Effector memory CD4-positive, alpha-beta T cell (primary cell): ENCODE results near the gene RGS8.

Experiments used
- DNase-seq, 3 donors: peaks; one replicate each; pipeline ENCODE4 v3.0.0-alpha.2; 2020
- H3K27ac ChIP-seq: 2 replicates; pipeline ENCODE4 v1.7.0; 2013; ENCODE audit warnings: mild to moderate bottlenecking, low read length, moderate library complexity; ENCODE audit not compliant: insufficient read depth, poor library complexity, severe bottlenecking
- H3K27me3 ChIP-seq: replicated peaks from 2 replicates; pipeline ENCODE4 v1.7.0; 2013; ENCODE audit warnings: mild to moderate bottlenecking, low read length; ENCODE audit not compliant: insufficient read depth, control insufficient read depth, poor library complexity, severe bottlenecking
- H3K36me3 ChIP-seq: 2 replicates; pipeline ENCODE4 v1.7.0; 2013; ENCODE audit warnings: mild to moderate bottlenecking, low read length, moderate library complexity; ENCODE audit not compliant: control insufficient read depth, insufficient read depth
- H3K4me1 ChIP-seq: 2 replicates; pipeline ENCODE4 v1.7.0; 2013; ENCODE audit warnings: low read length, mild to moderate bottlenecking; ENCODE audit not compliant: control insufficient read depth, insufficient read depth, poor library complexity, severe bottlenecking
- H3K4me3 ChIP-seq: 2 replicates; pipeline ENCODE4 v1.7.0; 2013; ENCODE audit warnings: low read length, low read depth, mild to moderate bottlenecking; ENCODE audit not compliant: insufficient read depth, poor library complexity, severe bottlenecking
- H3K9me3 ChIP-seq: 2 replicates; pipeline ENCODE4 v1.7.0; 2013; ENCODE audit warnings: mild to moderate bottlenecking, low read length, moderate library complexity; ENCODE audit not compliant: control insufficient read depth

The RGS8 gene

GRCh38 chr1:182686446-182686845 lies 2.1 kb upstream of the RGS8 start:
- no peaks in the 10 kb centered on the region for H3K27me3 ChIP-seq
- no peaks in the 10 kb centered on the region for H3K4me1 ChIP-seq
- H3K36me3 ChIP-seq = no peaks in the 10 kb centered on the region
- no peaks in the 10 kb centered on the region for H3K9me3 ChIP-seq
- no peak overlapping the region for H3K27ac ChIP-seq
- DNase-seq = no peak
- no peak overlapping the region for H3K4me3 ChIP-seq

DNA sequence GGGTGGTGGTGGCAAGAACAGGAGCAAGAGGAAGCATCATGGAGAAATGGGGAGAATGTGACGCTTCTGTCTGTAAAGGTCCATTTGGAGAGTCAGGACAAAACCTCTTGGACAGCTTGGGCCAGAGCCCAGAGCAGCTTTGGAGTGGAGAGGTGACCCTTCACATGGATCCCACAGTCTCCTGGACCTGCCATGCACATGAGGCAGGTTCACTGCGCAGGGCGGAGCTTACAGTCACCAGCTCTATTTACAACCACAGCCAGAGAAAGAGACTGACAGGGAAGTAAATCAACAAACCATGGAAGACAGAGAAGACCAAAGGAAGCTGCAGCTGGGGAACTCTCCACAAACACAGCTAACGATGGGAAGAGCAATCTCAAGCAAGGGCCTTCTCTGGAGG lies 828 bp upstream of the RGS8 start:
- no peak for DNase-seq
- H3K27ac ChIP-seq = no peak overlapping the region
- H3K9me3 ChIP-seq = no peaks in the 10 kb centered on the region
- no peaks in the 10 kb centered on the region for H3K27me3 ChIP-seq
- H3K4me1 ChIP-seq = no peaks in the 10 kb centered on the region
- H3K4me3 ChIP-seq = no peak overlapping the region
- no peaks in the 10 kb centered on the region for H3K36me3 ChIP-seq

GRCh38 chr1:182682898-182683501 lies 1.4 kb downstream of the RGS8 start:
- Histone ChIP-seq H3K9me3 (no peaks in the 10 kb centered on the region), H3K4me3 (no peak overlapping the region), H3K27me3 (no peaks in the 10 kb centered on the region), H3K36me3 (no peaks in the 10 kb centered on the region), H3K4me1 (no peaks in the 10 kb centered on the region), H3K27ac (no peak overlapping the region)
- DNase-seq = no peak

DNA sequence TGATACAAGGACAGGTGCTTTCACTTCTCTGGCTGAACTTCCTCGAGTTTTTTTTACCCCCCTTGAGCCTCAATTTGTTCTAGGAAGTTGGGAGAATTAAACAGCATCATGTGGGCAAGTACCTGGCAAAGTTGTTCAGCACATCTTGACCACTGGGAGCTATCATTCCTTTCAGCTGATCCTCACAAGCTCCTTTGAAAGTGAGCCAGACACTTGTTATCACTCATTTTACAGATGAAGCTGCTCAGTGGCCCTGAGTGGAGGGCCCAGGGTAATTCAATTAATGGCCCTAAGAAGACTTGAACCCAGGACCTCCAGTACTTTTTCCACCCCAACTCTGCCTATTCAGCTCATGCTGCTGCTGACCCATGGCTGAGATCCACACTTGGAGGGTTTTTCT lies 2.0 kb downstream of the RGS8 start:
- DNase-seq = no peak
- H3K9me3 ChIP-seq = no peaks in the 10 kb centered on the region

GRCh38 chr1:182681568-182681912 lies 2.8 kb downstream of the RGS8 start:
- DNase-seq = no peak
- no peaks in the 10 kb centered on the region for H3K9me3 ChIP-seq

More for the DNA sequence above, 2.0 kb downstream of the RGS8 start:
- Histone ChIP-seq H3K4me1 (no peaks in the 10 kb centered on the region), H3K27ac (no peak overlapping the region), H3K36me3 (no peaks in the 10 kb centered on the region), H3K27me3 (no peaks in the 10 kb centered on the region), H3K4me3 (no peak overlapping the region)

GRCh38 chr1:182680901-182681567 lies 3.4 kb downstream of the RGS8 start:
- H3K9me3 ChIP-seq = no peaks in the 10 kb centered on the region
- H3K27me3 ChIP-seq = no peaks in the 10 kb centered on the region
- H3K36me3 ChIP-seq = no peaks in the 10 kb centered on the region
- no peak for DNase-seq
- H3K4me1 ChIP-seq = no peaks in the 10 kb centered on the region
- H3K4me3 ChIP-seq = no peak overlapping the region
- no peak overlapping the region for H3K27ac ChIP-seq

More at GRCh38 chr1:182681568-182681912, 2.8 kb downstream of the RGS8 start:
- no peaks in the 10 kb centered on the region for H3K27me3 ChIP-seq
- no peaks in the 10 kb centered on the region for H3K36me3 ChIP-seq
- H3K4me1 ChIP-seq = no peaks in the 10 kb centered on the region
- H3K27ac ChIP-seq = no peak overlapping the region
- no peak overlapping the region for H3K4me3 ChIP-seq

DNA sequence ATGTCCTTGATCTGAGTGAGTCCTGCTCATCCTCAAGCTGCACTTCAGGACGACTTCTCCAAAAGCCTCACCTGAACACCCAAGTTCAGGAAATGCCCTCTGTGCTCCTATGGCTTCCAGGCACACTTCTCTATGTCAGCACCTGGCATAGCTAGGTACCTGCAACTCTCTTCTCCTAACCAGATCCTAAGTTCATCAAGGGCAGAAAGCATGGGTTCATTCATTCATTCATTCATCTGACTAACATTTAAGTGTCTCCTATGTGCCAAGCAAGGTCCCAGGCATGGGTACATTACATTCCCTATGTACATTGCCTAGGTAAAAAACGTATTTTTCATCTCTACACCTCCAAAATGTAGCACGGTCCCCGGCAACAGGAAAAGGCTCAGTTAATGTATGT lies 4.0 kb downstream of the RGS8 start:
- no peaks in the 10 kb centered on the region for H3K4me1 ChIP-seq
- H3K9me3 ChIP-seq = no peaks in the 10 kb centered on the region
- no peak overlapping the region for H3K4me3 ChIP-seq
- no peaks in the 10 kb centered on the region for H3K27me3 ChIP-seq
- H3K27ac ChIP-seq = no peak overlapping the region
- no peaks in the 10 kb centered on the region for H3K36me3 ChIP-seq
- no peak for DNase-seq

- Histone ChIP-seq H3K4me3 (no peak overlapping the region), H3K36me3 (no peaks in the 10 kb centered on the region), H3K27ac (no peak overlapping the region), H3K27me3 (no peaks in the 10 kb centered on the region), H3K9me3 (no peaks in the 10 kb centered on the region), H3K4me1 (no peaks in the 10 kb centered on the region)
- no peak for DNase-seq
Measured at GRCh38 chr1:182679684-182680083, 4.7 kb downstream of the RGS8 start.

- Histone ChIP-seq H3K4me1 (no peaks in the 10 kb centered on the region), H3K4me3 (no peak overlapping the region), H3K27me3 (no peaks in the 10 kb centered on the region), H3K9me3 (no peaks in the 10 kb centered on the region), H3K36me3 (no peaks in the 10 kb centered on the region), H3K27ac (no peak overlapping the region)
- DNase-seq = no peak
Measured at GRCh38 chr1:182677397-182678098, 6.8 kb downstream of the RGS8 start.

DNA sequence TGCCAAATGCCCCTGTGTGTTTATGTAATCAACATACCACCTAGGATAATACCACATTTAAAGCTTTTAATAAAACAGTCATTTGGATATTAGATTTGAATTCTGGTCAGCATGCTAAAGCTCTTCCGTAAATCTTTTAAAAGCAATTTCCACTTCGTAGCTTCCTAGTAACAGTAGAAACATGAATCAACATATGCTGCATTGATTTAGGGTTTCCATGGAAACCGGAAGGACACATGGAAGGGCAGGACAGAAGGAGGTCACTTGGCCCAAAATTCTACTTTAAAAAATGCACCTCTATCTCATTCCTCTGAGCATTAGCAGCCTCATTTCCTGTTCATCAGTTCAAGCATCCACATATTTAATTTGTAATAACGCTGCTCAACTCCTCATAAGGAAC lies 8.1 kb downstream of the RGS8 start:
- H3K4me3 ChIP-seq = no peak overlapping the region
- H3K27me3 ChIP-seq = no peaks in the 10 kb centered on the region
- H3K4me1 ChIP-seq = no peaks in the 10 kb centered on the region
- no peak overlapping the region for H3K27ac ChIP-seq
- no peaks in the 10 kb centered on the region for H3K36me3 ChIP-seq
- no peak for DNase-seq
- H3K9me3 ChIP-seq = no peaks in the 10 kb centered on the region
